HepG2 (cell line): ENCODE measurements around the gene UXS1. TPM values are rescaled to one million over a fixed set of nuclear protein-coding genes. Genes with fewer than 3 reads are reported as not detected.
A peak's percentile ranks its signal among the peaks of the same experiment; 100 is the strongest.

Source experiments
- ATAC-seq: fragments of 200-7000 bp; cut with Tn5 transposase; 3 replicates; pipeline ENCODE4 v1.9.1; 2020; ENCODE audit warnings: mild to moderate bottlenecking, moderate library complexity
- BruUV-seq: library from RNA; stranded (reverse); fragments of 400-500 nt; replicated peaks from 2 replicates; lab custom pipeline; 2021; lab: Mats Ljungman, UMichigan
- CTCF ChIA-PET: fragments of 300-600 bp; formaldehyde crosslinking; extraction: SDS; loops from one replicate; lab custom pipeline; 2021; ENCODE audit warnings: low total read pairs, inconsistent platforms, low intra/inter-chr PET ratio; lab: Yijun Ruan, JAX
- POLR2A ChIA-PET: fragments of 350-600 bp; sonication (Branson Sonifier 250); formaldehyde crosslinking; loops from one replicate; lab custom pipeline; 2020; ENCODE audit warnings: antibody characterized with exemption, inconsistent platforms; lab: Yijun Ruan, JAX
- DNase-seq: peaks from one replicate; pipeline ENCODE4 v3.0.0-alpha.2; 2015; ENCODE audit warnings: low spot score
- FAIRE-seq: peaks from 3 replicates; lab custom pipeline; 2011; peaks lifted over from hg19 to GRCh38; lab: Jason Lieb, UNC
- H2AFZ ChIP-seq: one replicate; pipeline ENCODE4 v1.6.1; 2011; ENCODE audit warnings: low read length, inconsistent platforms
- H3K27ac ChIP-seq: fragments of 300-600 bp; 3 replicates; pipeline ENCODE4 v1.8.0; 2011; ENCODE audit warnings: mixed run types, mild to moderate bottlenecking, mixed read lengths, low read length, inconsistent platforms; ENCODE audit not compliant: insufficient read depth; ENCODE audit errors: extremely low read length
- H3K27me3 ChIP-seq, 2 experiments: fragments of 200-600 bp in 1 of 2; 2 replicates in 1 of 2; 3 replicates in 1 of 2; pipeline versions ENCODE4 v1.6.0 to v1.8.0; 2011; ENCODE audit warnings: low read length in 2 of 2, mild to moderate bottlenecking in 2 of 2, moderate library complexity in 2 of 2, inconsistent platforms in 1 of 2; ENCODE audit not compliant: insufficient read depth in 2 of 2, control insufficient read depth in 1 of 2
- H3K36me3 ChIP-seq, 2 experiments: fragments of 200-600 bp in 1 of 2; replicated peaks in 1 of 2; 2 replicates in 1 of 2; 3 replicates in 1 of 2; pipeline versions ENCODE4 v1.5.1 to v1.8.0; 2011; ENCODE audit warnings: low read length in 2 of 2, inconsistent platforms in 1 of 2; ENCODE audit not compliant: insufficient read depth in 2 of 2, control insufficient read depth in 1 of 2
- H3K4me1 ChIP-seq: 2 replicates; pipeline ENCODE4 v1.5.1; 2012; ENCODE audit warnings: low read length, inconsistent platforms; ENCODE audit not compliant: insufficient read depth
- H3K4me2 ChIP-seq: 2 replicates; pipeline ENCODE4 v1.6.0; 2011; ENCODE audit warnings: low read depth, low read length, inconsistent platforms
- H3K4me3 ChIP-seq, 3 experiments: fragments of 200-600 bp in 1 of 3; sonication (generic), shearing (Covaris generic) in 1 of 3; replicated peaks in 1 of 3; 2 replicates each; pipeline ENCODE4 v1.5.1; 2011 to 2016; ENCODE audit warnings: low read length in 3 of 3, inconsistent platforms in 2 of 3, low read depth in 2 of 3, mild to moderate bottlenecking in 2 of 3, control low read depth in 1 of 3, mixed read lengths in 1 of 3; ENCODE audit not compliant: insufficient read depth in 1 of 3
- H3K79me2 ChIP-seq: one replicate; pipeline ENCODE4 v1.6.1; 2011; ENCODE audit warnings: low read length, inconsistent platforms; ENCODE audit not compliant: insufficient read depth
- H3K9ac ChIP-seq: 2 replicates; pipeline ENCODE4 v1.6.0; 2011; ENCODE audit warnings: mild to moderate bottlenecking, low read depth, low read length, inconsistent platforms; ENCODE audit not compliant: insufficient read depth
- H3K9me3 ChIP-seq: 2 replicates; pipeline ENCODE4 v1.5.1; 2012; ENCODE audit warnings: mild to moderate bottlenecking, low read length
- H4K20me1 ChIP-seq: 2 replicates; pipeline ENCODE4 v1.6.0; 2011; ENCODE audit warnings: inconsistent platforms, mild to moderate bottlenecking, low read length, moderate library complexity; ENCODE audit not compliant: insufficient read depth
- ARNTL ChIP-seq: sonication (generic); formaldehyde crosslinking; IDR thresholded peaks from 2 replicates; pipeline ENCODE4 v1.4.0; 2020; ENCODE audit warnings: mild to moderate bottlenecking, missing genetic modification reagents
- BHLHE40 ChIP-seq: IDR thresholded peaks from 2 replicates; pipeline ENCODE4 v1.6.1; 2011; ENCODE audit warnings: low read length, improper control_type of control experiment
- CHD4 ChIP-seq: fragments of 200-600 bp; sonication (generic); IDR thresholded peaks from 2 replicates; pipeline ENCODE4 v1.7.0; 2017; ENCODE audit warnings: mild to moderate bottlenecking, low read length, borderline replicate concordance
- EP300 ChIP-seq, 3 experiments: sonication (generic) in 1 of 3; formaldehyde crosslinking in 1 of 3; IDR thresholded peaks; 2 replicates each; pipeline versions ENCODE4 v1.5.1 to v1.6.1; 2011 to 2020; ENCODE audit warnings: low read depth in 2 of 3, low read length in 2 of 3, borderline replicate concordance in 1 of 3, improper control_type of control experiment in 1 of 3, mild to moderate bottlenecking in 1 of 3, missing genetic modification reagents in 1 of 3, moderate library complexity in 1 of 3
- FOSL2 ChIP-seq: sonication (generic); formaldehyde crosslinking; IDR thresholded peaks from 2 replicates; pipeline ENCODE4 v1.4.0; 2020; ENCODE audit warnings: missing genetic modification reagents
- HMG20A ChIP-seq: IDR thresholded peaks from 2 replicates; pipeline ENCODE4 v1.6.1; 2016; ENCODE audit warnings: borderline replicate concordance
- HNF4G ChIP-seq, 2 experiments: sonication (generic) in 1 of 2; formaldehyde crosslinking in 1 of 2; IDR thresholded peaks; 2 replicates each; pipeline versions ENCODE4 v1.4.0 to v1.6.1; 2011 to 2020; ENCODE audit warnings: borderline replicate concordance in 2 of 2, low read depth in 2 of 2, mild to moderate bottlenecking in 2 of 2, low read length in 1 of 2, missing genetic modification reagents in 1 of 2, moderate library complexity in 1 of 2
- NKX3-1 ChIP-seq: sonication (generic); formaldehyde crosslinking; IDR thresholded peaks from 2 replicates; pipeline ENCODE4 v1.5.0; 2020; ENCODE audit warnings: missing genetic modification reagents
- PHF21A ChIP-seq: sonication (generic); formaldehyde crosslinking; IDR thresholded peaks from 2 replicates; pipeline ENCODE4 v1.5.0; 2020; ENCODE audit warnings: mild to moderate bottlenecking, missing genetic modification reagents
- SALL1 ChIP-seq: sonication (generic); formaldehyde crosslinking; IDR thresholded peaks from 2 replicates; pipeline ENCODE4 v1.8.0; 2022; ENCODE audit warnings: mild to moderate bottlenecking, missing genetic modification reagents
- SP5 ChIP-seq: IDR thresholded peaks from 2 replicates; pipeline ENCODE4 v1.6.1; 2016; ENCODE audit warnings: low read depth, borderline replicate concordance
- XRCC5 ChIP-seq: fragments of 200-400 bp; formaldehyde crosslinking; optimal IDR thresholded peaks from 2 replicates; pipeline ENCODE3; 2017; ENCODE audit warnings: mild to moderate bottlenecking, low read length
- ZBTB38 ChIP-seq: sonication (generic); formaldehyde crosslinking; IDR thresholded peaks from 2 replicates; pipeline ENCODE4 v1.5.1; 2020; ENCODE audit warnings: mild to moderate bottlenecking, missing genetic modification reagents
- ZFP37 ChIP-seq: sonication (generic); formaldehyde crosslinking; IDR thresholded peaks from 2 replicates; pipeline ENCODE4 v1.4.0; 2020; ENCODE audit warnings: missing genetic modification reagents, borderline replicate concordance
- ZNF891 ChIP-seq: sonication (generic); formaldehyde crosslinking; IDR thresholded peaks from 2 replicates; pipeline ENCODE4 v1.5.0; 2020; ENCODE audit warnings: mild to moderate bottlenecking, missing genetic modification reagents
- WGBS: methylation state at CpG from one replicate; pipeline ENCODE4 v1.1.6; 2017; ENCODE audit warnings: low lambda C conversion rate; 5-methylcytosine and 5-hydroxymethylcytosine counted together
- in situ Hi-C: cut with HindIII; loops from 2 replicates; pipeline ENCODE4 v1.10.0; 2017; ENCODE audit warnings: low pct_unique_long_range_greater_than_20kb; ENCODE audit not compliant: extremely low pct_ligation_motif_present
- intact Hi-C: fragments of 100-400 bp; cut with micrococcal nuclease; formaldehyde crosslinking; loops from one replicate; pipeline ENCODE4 v1.10.0; 2022; ENCODE audit not compliant: unreplicated experiment
- polyA plus RNA-seq, 8 experiments: library from polyadenylated mRNA; depleted of rRNA in 3 of 8; stranded (reverse) in 7 of 8; unstranded in 1 of 8; fragments of >200 nt; fragmentation: Illumina TruSeq in 4 of 8; extraction: Trizol in 4 of 8; gene quantifications; 2 replicates each; pipeline versions ENCODE4 v1.2.1 to v1.2.3, GENCODE V29; 2011 to 2016; ENCODE audit warnings: low read depth in 4 of 8, missing spikeins in 1 of 8, mixed read lengths in 1 of 8; ENCODE audit not compliant: insufficient read depth in 1 of 8
- total RNA-seq, 5 experiments: library from RNA; depleted of rRNA; stranded (reverse); fragments of >200 nt; fragmentation: Illumina TruSeq; extraction: Trizol; gene quantifications; 2 replicates each; pipeline ENCODE4 v1.2.3, GENCODE V29; 2016; ENCODE audit warnings: low read depth in 1 of 5
- TF ChIP-seq, protein P1 (sequence below): sonication (generic); formaldehyde crosslinking; IDR thresholded peaks from 2 replicates; pipeline ENCODE4 v1.9.0; 2021; ENCODE audit warnings: missing genetic modification reagents, borderline replicate concordance
- TF ChIP-seq, protein P2 (sequence below): sonication (generic); formaldehyde crosslinking; conservative IDR thresholded peaks from 2 replicates; pipeline ENCODE4 v1.8.1; 2023; ENCODE audit warnings: missing genetic modification reagents
- TF ChIP-seq, protein P3 (sequence below): sonication (generic); IDR thresholded peaks from 2 replicates; pipeline ENCODE4 v1.6.1; 2016; ENCODE audit warnings: low read depth, borderline replicate concordance

Gene UXS1
- total and polyA plus RNA-seq, 2 of the 13 experiments (the other 11 are each of a cell fraction or from before 2014, with no cell fraction given): 53.3 to 110 TPM

DNA sequence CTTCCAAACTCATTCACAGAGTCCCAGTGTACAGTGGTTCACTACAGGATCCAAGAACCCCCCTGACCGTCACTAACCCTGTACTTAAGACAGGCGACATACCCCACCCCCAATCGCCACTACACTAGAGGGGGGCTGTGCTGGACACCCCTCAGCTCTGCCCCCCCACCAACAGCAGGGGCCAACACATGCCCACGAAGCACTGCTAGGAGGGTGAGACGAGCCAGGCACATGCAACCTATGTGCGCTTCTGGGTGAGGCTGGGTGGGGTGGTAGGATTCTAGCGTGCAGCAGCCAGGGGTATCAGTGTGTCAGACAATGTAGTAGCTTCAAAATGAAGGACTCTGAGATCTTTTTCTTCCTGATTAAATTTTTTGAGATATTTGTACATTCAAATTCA lies 67.8 kb downstream of the UXS1 start (continued):
- TF ChIP-seq, protein P1, sequence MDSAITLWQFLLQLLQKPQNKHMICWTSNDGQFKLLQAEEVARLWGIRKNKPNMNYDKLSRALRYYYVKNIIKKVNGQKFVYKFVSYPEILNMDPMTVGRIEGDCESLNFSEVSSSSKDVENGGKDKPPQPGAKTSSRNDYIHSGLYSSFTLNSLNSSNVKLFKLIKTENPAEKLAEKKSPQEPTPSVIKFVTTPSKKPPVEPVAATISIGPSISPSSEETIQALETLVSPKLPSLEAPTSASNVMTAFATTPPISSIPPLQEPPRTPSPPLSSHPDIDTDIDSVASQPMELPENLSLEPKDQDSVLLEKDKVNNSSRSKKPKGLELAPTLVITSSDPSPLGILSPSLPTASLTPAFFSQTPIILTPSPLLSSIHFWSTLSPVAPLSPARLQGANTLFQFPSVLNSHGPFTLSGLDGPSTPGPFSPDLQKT (CRISPR knock-in tag): no peak
- TF ChIP-seq, protein P2, sequence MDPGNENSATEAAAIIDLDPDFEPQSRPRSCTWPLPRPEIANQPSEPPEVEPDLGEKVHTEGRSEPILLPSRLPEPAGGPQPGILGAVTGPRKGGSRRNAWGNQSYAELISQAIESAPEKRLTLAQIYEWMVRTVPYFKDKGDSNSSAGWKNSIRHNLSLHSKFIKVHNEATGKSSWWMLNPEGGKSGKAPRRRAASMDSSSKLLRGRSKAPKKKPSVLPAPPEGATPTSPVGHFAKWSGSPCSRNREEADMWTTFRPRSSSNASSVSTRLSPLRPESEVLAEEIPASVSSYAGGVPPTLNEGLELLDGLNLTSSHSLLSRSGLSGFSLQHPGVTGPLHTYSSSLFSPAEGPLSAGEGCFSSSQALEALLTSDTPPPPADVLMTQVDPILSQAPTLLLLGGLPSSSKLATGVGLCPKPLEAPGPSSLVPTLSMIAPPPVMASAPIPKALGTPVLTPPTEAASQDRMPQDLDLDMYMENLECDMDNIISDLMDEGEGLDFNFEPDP (CRISPR knock-in tag): no peak
- TF ChIP-seq ZNF891 (CRISPR knock-in tag): no peak

DNA sequence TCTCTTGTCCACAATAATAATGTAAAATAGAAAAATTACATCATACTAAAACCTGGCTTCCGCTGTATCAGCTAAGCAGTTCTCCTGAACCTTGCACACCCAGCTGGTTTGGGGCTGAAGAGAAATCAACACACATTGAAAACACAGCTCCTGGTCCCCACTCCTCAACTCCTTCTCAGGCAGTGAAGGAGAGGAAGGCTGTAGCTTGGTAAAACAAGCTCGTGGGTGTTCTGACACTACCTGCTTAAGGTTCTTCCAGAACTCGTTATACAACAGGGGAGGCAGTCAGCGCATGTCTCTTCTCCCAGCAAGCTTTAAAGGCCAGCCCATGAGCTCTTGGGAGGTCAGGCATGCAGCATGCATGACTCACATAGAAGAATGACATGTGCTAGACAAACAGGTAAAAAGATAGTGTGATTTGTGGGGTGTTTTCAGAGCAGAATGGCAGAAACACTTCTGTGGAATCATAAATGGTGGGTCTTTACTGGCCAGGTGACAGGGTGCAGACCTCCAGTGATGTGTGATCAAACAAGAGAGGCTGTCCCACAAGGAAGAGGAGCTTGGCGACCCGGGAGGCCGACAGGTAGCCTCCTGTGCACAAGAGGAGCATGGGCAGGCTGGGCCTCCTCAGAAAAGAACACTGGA lies 69.1 kb downstream of the UXS1 start:
- 83% methylated on average over 7 of the region's 7 CpGs for WGBS
- no peaks in the 10 kb centered on the region for H3K27me3 ChIP-seq
- H3K4me2 ChIP-seq: peak overlapping the region; percentile 8; the same call in 1 of the 2 replicates
- no peak overlapping the region for H2AFZ ChIP-seq
- H3K4me1 ChIP-seq: peaks cover 73% of the 10 kb centered on the region
- ATAC-seq (peak; percentile 49), DNase-seq (peak; percentile 75), FAIRE-seq (no peak)
- no peaks in the 10 kb centered on the region for H4K20me1 ChIP-seq
- no peak overlapping the region for H3K4me3 ChIP-seq
- H3K9ac ChIP-seq: no peak overlapping the region; the same call in 1 of the 2 replicates
- no peaks in the 10 kb centered on the region for H3K9me3 ChIP-seq
- ChIA-PET CTCF (no interaction called here), POLR2A (interaction anchor here (0.6 to 1.0 kb wide), 3 partner anchors 9 to 206 kb away, joined by 3 to 9 read pairs (median 4); no protein-coding TSS in a partner anchor)
- peaks cover 14 to 56% of the 10 kb centered on the region in 2 experiments for H3K36me3 ChIP-seq
- H3K79me2 ChIP-seq: peaks cover 7% of the 10 kb centered on the region
- intact Hi-C loops: loop anchor here (5.0 kb wide), 1 partner anchor 67 kb away; the partner anchor contains the start of gene UXS1
- in situ Hi-C loops: loop anchor here (10.0 kb wide), 1 partner anchor 60 kb away; no protein-coding TSS in a partner anchor
- BruUV-seq: no TSS peak
- peak overlapping the region; percentile 86 for H3K27ac ChIP-seq
- TF ChIP-seq CHD4 (no peak), PHF21A (CRISPR knock-in tag) (peak; percentile 33; the same call in 1 of the 2 replicates), NKX3-1 (CRISPR knock-in tag) (no peak), ZFP37 (no peak), SALL1 (CRISPR knock-in tag) (peak; percentile 49; the same call in 1 of the 2 replicates), XRCC5 (peak; percentile 26), HNF4G (IDR thresholded peaks at IDR 0.05; ENCODE audit: borderline replicate concordance, low read depth, low read length) (no peak), HNF4G (CRISPR knock-in tag; IDR thresholded peaks at IDR 0.05; ENCODE audit: borderline replicate concordance, low read depth) (no peak), FOSL2 (CRISPR knock-in tag) (peak; percentile 91), HMG20A (CRISPR knock-in tag) (peak; percentile 35; the same call in 1 of the 2 replicates), EP300 (IDR thresholded peaks at IDR 0.05; ENCODE audit: low read depth in 2 of 2, low read length in 2 of 2) (peak in 1 of 2 experiments; percentile 49; a peak in 1 of 4 replicates), EP300 (CRISPR knock-in tag; IDR thresholded peaks at IDR 0.05; ENCODE audit: borderline replicate concordance) (no peak), ZBTB38 (peak; percentile 59; the same call in 1 of the 2 replicates), ARNTL (peak; percentile 45; the same call in 1 of the 2 replicates), BHLHE40 (no peak), SP5 (CRISPR knock-in tag) (no peak)
- TF ChIP-seq, protein P3, sequence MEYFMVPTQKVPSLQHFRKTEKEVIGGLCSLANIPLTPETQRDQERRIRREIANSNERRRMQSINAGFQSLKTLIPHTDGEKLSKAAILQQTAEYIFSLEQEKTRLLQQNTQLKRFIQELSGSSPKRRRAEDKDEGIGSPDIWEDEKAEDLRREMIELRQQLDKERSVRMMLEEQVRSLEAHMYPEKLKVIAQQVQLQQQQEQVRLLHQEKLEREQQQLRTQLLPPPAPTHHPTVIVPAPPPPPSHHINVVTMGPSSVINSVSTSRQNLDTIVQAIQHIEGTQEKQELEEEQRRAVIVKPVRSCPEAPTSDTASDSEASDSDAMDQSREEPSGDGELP: peak; percentile 60; the same call in 1 of the 2 replicates
